Stimulated activated CD8-positive, alpha-beta memory T cell treated with anti-CD3 and anti-CD28 coated beads, Interleukin-15, amount 100 ng/mL, for 48 hours (primary cell): ENCODE data around the gene FRYL.

ENCODE experiments used
- DNase-seq, 2 donors: peaks; one replicate each; pipeline ENCODE4 v3.0.0-alpha.2; 2020; ENCODE audit warnings: low read depth in 2 of 2

Gene FRYL

GRCh38 chr4:48620831-48621230, 159.2 kb downstream of the FRYL start:
- no peak for DNase-seq

- DNase-seq = no peak
Measured at GRCh38 chr4:48620093-48620492, 160.0 kb downstream of the FRYL start.

- DNase-seq = no peak
Measured at GRCh38 chr4:48604527-48604926, 175.6 kb downstream of the FRYL start.

- DNase-seq = no peak
Measured at GRCh38 chr4:48604041-48604440, 176.0 kb downstream of the FRYL start.

- DNase-seq = no peak
Measured at GRCh38 chr4:48603366-48604003, 176.6 kb downstream of the FRYL start.

GRCh38 chr4:48602763-48603162, 177.3 kb downstream of the FRYL start:
- DNase-seq = no peak

- no peak for DNase-seq
Measured at GRCh38 chr4:48602222-48602621, 177.9 kb downstream of the FRYL start.

GRCh38 chr4:48596336-48596735, 183.7 kb downstream of the FRYL start:
- no peak for DNase-seq

GRCh38 chr4:48594180-48594579, 185.9 kb downstream of the FRYL start:
- DNase-seq = no peak

- DNase-seq = no peak
Measured at GRCh38 chr4:48591372-48591771, 188.7 kb downstream of the FRYL start.

- DNase-seq = no peak
Measured at GRCh38 chr4:48590884-48591283, 189.2 kb downstream of the FRYL start.

GRCh38 chr4:48589098-48589445, 191.0 kb downstream of the FRYL start:
- no peak for DNase-seq

GRCh38 chr4:48588230-48589097, 191.6 kb downstream of the FRYL start:
- no peak for DNase-seq

- no peak for DNase-seq
Measured at GRCh38 chr4:48585401-48585800, 194.7 kb downstream of the FRYL start.

GRCh38 chr4:48578132-48578968, 201.7 kb downstream of the FRYL start:
- no peak for DNase-seq

GRCh38 chr4:48575964-48576363, 204.1 kb downstream of the FRYL start:
- no peak for DNase-seq

GRCh38 chr4:48571471-48571870, 208.6 kb downstream of the FRYL start:
- no peak for DNase-seq

- no peak for DNase-seq
Measured at GRCh38 chr4:48570646-48571220, 209.3 kb downstream of the FRYL start.

GRCh38 chr4:48566034-48566384, 214.1 kb downstream of the FRYL start:
- DNase-seq = no peak

- DNase-seq = no peak
Measured at GRCh38 chr4:48565362-48566033, 214.6 kb downstream of the FRYL start.

GRCh38 chr4:48564151-48564550, 215.9 kb downstream of the FRYL start:
- DNase-seq = no peak

- DNase-seq = no peak
Measured at GRCh38 chr4:48558819-48559218, 221.3 kb downstream of the FRYL start.
